Measurements from ENCODE around the gene SLC25A21.

Gene SLC25A21

DNA sequence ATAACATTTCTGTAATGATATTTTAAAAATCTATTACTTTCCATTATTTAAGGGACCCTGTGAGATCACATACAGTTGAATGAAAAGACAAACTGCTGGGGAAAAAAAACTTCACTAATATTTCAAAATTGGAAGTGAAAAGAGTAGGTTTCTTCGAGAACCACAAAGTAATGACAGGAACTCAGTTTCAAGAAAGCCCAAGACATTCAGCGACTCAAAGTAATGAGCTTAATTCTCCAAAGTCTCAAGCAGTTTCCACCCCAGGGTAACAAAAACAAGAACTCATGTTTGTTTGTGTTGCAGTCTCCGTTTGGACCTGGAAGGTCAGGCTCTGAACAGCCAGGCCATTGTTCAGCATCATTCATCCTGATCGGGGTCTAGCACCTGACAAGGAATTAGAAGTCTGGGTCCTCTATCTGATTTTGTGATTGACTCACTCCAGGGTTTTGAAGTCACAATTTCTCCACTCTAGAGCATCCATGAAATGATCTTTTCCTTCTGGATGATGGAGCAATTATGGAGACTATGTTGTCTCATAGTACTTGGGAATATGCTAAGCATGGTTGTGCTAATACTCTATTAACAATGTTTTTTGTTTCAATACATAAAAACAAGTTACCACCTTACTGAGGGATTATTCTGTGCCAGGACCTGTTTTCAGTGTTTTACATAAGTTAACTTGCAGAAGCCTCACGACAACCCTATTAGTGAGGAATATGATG is 126.9 kb downstream of the SLC25A21 start:
- Mint-ChIP-seq H3K9me3 (no peaks in the 10 kb centered on the region), H3K27me3 (no peaks in the 10 kb centered on the region), H3K27ac (no peak overlapping the region), H3K4me1 (no peaks in the 10 kb centered on the region), H3K4me3 (no peak overlapping the region), H3K36me3 (no peaks in the 10 kb centered on the region)
- DNase-seq, result no peak
- CTCF ChIA-PET, result no interaction called here

DNA sequence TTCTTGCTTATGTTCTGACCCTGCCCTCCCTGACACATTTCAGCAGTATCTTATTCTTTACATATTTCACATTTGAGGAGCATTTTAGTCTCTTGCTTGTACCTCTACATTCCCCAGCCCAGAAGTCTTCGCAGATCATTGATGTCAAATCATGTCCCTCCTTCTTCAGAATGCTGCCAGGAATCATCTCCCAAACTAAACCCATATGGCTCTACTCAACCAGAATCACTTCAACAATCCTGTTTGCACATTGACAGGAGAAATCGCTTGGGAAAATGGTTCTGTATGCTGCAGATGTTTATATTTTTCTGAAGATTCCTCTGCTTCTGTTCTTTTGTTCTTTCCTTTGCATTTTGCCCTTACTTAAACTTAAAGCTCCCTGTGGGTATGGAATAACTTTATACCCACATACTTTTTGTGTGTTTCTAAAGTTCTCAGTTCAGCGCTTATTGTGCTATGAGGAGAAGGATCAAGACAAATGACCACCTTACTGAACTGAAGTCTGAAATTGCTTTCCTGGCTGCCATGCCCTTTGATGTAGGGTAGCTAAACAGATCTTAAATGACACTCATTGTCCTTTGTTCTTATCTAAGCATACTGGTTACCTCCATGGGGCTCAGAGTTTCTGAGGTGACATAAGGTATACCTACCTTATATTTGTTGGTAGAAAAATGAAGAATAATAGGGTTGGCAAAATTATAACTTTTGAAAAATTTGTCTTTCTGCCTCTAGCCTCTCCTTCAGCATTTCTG is 134.6 kb downstream of the SLC25A21 start:
- H3K27ac Mint-ChIP-seq, result no peak overlapping the region
- no peak for DNase-seq
- CTCF ChIA-PET, result no interaction called here
- H3K36me3 Mint-ChIP-seq, result no peaks in the 10 kb centered on the region
- H3K4me3 Mint-ChIP-seq, result no peak overlapping the region
- peaks cover 4% of the 10 kb centered on the region for H3K9me3 Mint-ChIP-seq
- H3K27me3 Mint-ChIP-seq, result no peaks in the 10 kb centered on the region
- no peaks in the 10 kb centered on the region for H3K4me1 Mint-ChIP-seq

DNA sequence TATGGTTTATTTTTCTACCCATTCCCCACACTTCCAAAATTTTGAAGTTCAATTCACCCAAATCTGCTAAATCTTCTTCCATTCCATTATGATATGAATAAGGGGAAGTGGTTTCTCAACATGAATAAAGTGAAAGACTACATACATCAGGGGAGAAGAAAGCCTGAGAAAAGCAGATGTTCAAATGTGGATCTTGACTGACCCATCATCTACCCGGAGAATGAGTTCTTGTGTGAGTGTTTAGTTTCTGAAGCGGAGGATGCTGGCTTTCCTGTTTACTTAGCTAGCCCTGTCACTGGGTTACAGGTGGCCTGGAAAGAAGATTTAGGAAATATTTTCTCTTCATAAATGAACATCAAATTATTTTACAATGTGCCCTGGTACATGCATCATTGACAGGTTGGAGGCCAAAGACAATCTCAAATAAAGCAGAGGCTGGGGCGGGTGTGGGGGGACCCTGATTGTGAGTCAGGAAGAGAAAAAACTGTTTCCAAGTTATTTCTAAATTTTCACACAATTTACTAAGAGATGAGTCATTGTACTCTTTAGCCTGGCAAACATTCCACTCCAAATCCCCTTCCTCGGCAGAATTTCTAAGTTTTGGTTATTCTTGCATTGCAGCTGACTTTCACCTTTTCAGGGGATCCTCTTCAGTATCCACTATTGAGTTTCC is 135.6 kb downstream of the SLC25A21 start:
- Mint-ChIP-seq H3K4me3 (no peak overlapping the region), H3K9me3 (peaks cover 4% of the 10 kb centered on the region), H3K36me3 (no peaks in the 10 kb centered on the region), H3K27me3 (no peaks in the 10 kb centered on the region), H3K27ac (no peak overlapping the region), H3K4me1 (no peaks in the 10 kb centered on the region)
- CTCF ChIA-PET, result no interaction called here
- DNase-seq, result no peak

DNA sequence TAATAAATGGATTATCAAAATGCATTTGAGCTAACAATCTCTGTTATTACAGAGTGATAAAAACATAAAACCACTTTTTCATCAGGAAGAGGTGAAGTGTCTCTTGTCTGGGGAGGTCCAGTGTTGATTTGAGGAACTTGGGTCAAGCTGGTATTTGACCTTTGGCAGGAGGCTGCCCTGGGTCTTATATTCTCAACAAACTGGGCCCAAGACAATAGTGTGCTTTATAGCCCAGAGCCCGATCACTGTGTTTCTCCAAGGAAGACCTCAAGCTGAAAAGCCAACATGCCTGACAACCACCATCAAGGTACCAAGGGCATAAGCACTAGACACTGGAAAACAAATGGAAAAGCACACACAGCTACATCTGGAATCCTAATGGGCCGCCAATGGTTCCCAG is 137.0 kb downstream of the SLC25A21 start:
- H3K27me3 Mint-ChIP-seq, result no peaks in the 10 kb centered on the region

DNA sequence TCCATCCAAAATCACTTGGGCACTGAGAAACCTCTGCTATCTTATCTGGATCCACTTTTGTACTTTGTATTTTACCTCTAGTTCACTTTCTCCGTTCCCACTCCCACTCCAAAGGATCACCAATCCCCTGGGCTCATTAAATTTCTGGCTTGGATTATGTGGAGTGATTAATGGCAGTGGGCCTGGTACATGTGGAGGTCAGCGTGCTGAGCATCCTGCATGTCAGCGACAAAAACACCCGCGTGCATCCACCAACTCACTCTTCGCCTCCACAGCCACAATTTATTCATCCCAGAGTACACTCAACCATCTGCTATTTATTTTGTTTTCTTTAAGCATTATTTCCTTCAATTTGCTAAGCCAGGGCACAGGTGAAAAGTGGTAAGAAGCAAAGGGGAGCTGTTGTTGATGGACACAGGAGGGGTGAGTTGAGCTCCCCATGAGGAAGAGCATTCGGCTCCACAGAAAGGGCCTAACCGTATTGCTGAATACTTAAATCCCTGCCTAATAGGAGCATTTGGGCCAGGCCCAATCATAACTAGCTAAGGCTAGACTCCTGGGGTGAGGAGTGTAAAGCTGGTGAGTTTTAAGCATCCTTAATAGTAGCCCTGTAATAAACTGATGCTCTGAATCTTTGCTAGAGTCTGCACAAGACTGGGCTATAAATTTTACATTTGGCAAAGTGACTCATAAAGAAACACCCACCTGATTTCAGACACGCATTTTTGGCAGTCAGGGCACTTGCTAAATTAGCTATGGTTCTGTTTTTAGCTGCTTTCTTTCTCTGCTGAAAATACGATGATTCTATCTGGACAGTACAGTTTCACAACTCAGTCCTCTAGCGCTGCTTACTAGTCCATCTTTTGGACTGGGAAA is 137.8 kb downstream of the SLC25A21 start:
- no peak for DNase-seq

More for the DNA sequence above, 137.0 kb downstream of the SLC25A21 start:
- Mint-ChIP-seq H3K4me3 (no peak overlapping the region), H3K9me3 (peaks cover 4% of the 10 kb centered on the region), H3K4me1 (no peaks in the 10 kb centered on the region), H3K36me3 (no peaks in the 10 kb centered on the region), H3K27ac (no peak overlapping the region)
- CTCF ChIA-PET, result no interaction called here
- no peak for DNase-seq

DNA sequence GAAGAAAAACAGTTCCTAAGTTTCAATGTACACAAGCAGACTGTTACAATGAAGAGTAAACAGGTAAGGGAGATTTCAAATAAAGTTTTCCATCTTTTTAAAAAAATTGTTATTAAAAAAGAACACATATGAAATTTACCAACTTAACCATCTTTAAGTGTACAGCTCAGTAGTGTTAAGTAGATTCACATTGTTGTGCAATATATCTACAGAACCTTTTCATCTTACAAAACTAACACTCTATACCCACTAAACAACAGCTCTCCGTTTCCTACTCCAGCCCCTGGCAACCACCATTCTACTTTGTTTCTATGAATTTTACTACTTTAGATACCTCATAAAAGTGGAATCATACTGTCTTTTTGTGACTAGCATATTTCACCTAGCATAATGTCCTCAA is 139.5 kb downstream of the SLC25A21 start:
- no peaks in the 10 kb centered on the region for H3K27me3 Mint-ChIP-seq
- H3K9me3 Mint-ChIP-seq, result no peaks in the 10 kb centered on the region
- CTCF ChIA-PET, result no interaction called here

More for the DNA sequence above, 137.8 kb downstream of the SLC25A21 start:
- Mint-ChIP-seq H3K4me1 (no peaks in the 10 kb centered on the region), H3K27ac (no peak overlapping the region), H3K9me3 (peaks cover 4% of the 10 kb centered on the region), H3K4me3 (no peak overlapping the region), H3K36me3 (no peaks in the 10 kb centered on the region), H3K27me3 (no peaks in the 10 kb centered on the region)
- CTCF ChIA-PET, result no interaction called here

DNA sequence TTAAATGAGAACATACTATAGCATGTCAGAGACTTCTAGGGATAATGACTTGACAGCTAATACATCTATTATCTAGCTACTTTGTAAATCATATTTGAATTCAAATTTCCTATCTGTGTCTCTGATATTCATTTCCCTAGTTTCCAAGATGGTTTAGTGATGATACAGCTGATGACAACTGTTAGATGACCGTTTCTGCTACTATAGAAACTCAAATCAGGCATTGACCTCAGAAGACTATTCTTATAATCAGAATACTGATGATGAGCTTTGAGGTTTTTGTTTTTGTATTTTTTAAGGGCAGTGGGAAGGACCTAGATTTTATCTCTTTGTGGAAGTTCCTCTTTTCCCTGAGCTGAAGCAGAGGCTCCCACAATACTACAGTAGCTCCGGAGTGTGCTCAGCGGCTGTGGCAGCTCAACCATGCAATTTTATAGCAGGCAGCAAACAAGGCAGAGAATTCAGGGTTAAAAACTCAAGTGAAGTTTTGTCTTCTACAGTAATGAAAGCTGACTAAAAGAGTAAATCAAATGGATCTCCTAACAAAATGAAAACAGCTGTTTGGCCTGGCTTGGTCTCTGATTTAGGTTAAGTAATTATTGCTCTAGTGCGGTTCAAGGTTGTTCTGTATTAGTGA is 145.1 kb downstream of the SLC25A21 start:
- H3K36me3 Mint-ChIP-seq, result no peaks in the 10 kb centered on the region
- no peak overlapping the region for H3K4me3 Mint-ChIP-seq
- peaks cover 4% of the 10 kb centered on the region for H3K9me3 Mint-ChIP-seq
- DNase-seq, result no peak
- no peaks in the 10 kb centered on the region for H3K27me3 Mint-ChIP-seq
- CTCF ChIA-PET, result no interaction called here
- H3K27ac Mint-ChIP-seq, result no peak overlapping the region
- H3K4me1 Mint-ChIP-seq, result no peaks in the 10 kb centered on the region

More for the DNA sequence above, 139.5 kb downstream of the SLC25A21 start:
- no peak overlapping the region for H3K4me3 Mint-ChIP-seq
- H3K4me1 Mint-ChIP-seq, result no peaks in the 10 kb centered on the region
- no peaks in the 10 kb centered on the region for H3K36me3 Mint-ChIP-seq
- DNase-seq, result no peak
- H3K27ac Mint-ChIP-seq, result no peak overlapping the region

DNA sequence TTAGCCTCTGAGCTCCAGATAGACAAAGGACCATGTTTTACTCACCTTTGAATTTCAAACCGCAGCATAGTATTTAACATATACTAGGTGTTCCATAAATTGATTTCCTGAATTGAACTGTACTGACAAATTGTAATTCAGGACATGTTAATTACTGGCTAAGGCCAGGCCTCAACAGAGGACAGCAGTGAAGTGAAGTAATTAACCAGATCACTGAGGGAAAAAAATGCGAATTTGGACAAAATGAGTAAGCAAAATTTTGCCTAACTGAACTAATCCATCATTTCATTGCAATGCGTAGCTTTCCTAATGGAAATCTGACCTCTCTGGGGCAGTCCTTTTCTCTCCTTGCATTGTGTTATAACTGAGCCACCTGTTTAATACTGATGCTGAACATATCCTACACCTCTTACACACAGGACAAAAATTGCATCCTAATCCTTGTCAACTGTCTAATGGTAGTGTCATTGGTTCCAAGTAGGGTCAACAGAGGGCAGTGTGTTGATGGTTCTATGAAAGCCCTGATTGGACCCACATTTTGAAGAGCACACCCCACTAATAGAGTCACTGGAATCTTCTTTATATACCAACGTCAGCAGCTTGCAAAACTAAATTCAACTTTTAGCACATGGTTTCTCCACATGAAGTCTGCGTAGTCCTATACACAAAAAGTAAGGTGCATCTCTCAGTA is 148.4 kb downstream of the SLC25A21 start:
- peaks cover 4% of the 10 kb centered on the region for H3K9me3 Mint-ChIP-seq
- CTCF ChIA-PET, result no interaction called here
- no peak overlapping the region for H3K27ac Mint-ChIP-seq
- no peak for DNase-seq
- H3K27me3 Mint-ChIP-seq, result no peaks in the 10 kb centered on the region
- no peaks in the 10 kb centered on the region for H3K4me1 Mint-ChIP-seq
- H3K4me3 Mint-ChIP-seq, result no peak overlapping the region
- no peaks in the 10 kb centered on the region for H3K36me3 Mint-ChIP-seq

DNA sequence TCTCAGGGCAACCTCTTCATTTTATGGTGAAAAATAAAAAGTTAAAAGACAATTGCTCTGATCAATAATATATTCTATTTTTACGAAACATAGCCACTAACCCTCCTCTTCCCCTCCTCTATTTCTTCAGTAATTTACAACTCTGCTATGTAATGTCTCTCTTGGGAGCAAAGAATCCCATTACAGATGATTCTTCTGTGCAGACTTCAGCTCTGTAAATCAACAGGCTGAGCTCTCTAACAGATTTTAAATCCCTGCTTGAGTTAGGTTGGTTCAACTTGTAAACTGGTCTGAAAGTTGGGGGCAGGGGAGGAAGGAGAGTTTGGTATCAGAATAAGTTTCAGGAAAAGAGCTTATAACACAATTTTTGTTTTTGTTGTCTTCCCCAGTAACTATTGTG is 151.0 kb downstream of the SLC25A21 start:
- CTCF ChIA-PET, result no interaction called here
- no peaks in the 10 kb centered on the region for H3K4me1 Mint-ChIP-seq
- H3K27ac Mint-ChIP-seq, result no peak overlapping the region
- DNase-seq, result no peak
- no peaks in the 10 kb centered on the region for H3K36me3 Mint-ChIP-seq
- peaks cover 7% of the 10 kb centered on the region for H3K9me3 Mint-ChIP-seq
- no peaks in the 10 kb centered on the region for H3K27me3 Mint-ChIP-seq
- no peak overlapping the region for H3K4me3 Mint-ChIP-seq

DNA sequence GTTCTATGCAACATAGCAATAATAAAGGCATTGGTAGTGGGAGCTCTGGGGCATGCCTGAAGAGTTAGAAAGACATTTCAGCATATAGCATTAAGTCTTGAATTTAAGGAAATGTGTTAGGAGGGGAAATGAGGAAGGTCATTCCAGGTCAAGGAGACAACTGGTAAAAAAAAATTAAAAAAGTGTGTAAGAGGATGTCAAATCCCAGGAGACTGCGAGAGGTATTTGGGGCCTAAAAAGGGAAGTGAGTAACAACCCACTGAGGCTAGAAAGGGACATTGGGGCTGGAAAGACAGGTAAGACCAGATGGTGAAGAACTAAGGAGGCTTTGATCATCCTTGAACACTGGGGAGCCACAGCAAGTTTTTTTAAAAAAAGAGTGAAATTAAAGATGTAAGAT is 152.9 kb downstream of the SLC25A21 start:
- no peaks in the 10 kb centered on the region for H3K4me1 Mint-ChIP-seq
- H3K9me3 Mint-ChIP-seq, result peaks cover 5% of the 10 kb centered on the region
- DNase-seq, result no peak
- no peak overlapping the region for H3K27ac Mint-ChIP-seq
- H3K27me3 Mint-ChIP-seq, result no peaks in the 10 kb centered on the region
- no peak overlapping the region for H3K4me3 Mint-ChIP-seq
- CTCF ChIA-PET, result no interaction called here
- H3K36me3 Mint-ChIP-seq, result no peaks in the 10 kb centered on the region

DNA sequence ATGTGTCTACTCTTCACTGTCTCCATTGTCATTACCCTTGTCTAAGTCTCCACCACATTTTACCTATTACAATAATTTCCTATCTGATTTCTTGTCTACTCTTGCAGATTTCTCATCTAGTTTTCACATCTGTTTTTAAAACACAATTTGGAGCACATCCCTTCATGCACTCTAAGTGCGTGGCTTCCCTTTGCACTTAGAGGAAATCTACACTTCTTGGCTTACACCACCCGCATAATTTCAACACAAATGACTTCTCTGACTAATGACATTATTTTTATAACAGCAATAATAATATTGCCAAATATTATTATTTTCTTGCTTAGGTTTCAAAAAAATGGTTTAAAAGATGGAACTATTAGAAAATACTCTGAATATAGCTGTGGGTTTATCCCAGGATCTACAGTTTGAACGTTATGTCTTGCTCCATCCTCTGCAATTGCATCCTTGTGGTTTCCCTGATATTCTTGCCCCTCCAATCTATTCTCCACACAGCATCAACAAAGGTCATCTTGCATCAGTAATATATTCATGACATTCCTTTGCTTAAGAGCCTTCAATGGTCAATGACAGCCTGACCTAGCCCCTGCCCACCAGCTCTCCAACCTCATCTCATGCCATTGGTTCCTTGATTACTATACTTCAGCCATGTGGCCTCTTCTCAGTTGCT is 153.7 kb downstream of the SLC25A21 start:
- CTCF ChIA-PET, result no interaction called here
- H3K4me3 Mint-ChIP-seq, result no peak overlapping the region
- H3K36me3 Mint-ChIP-seq, result no peaks in the 10 kb centered on the region
- H3K4me1 Mint-ChIP-seq, result no peaks in the 10 kb centered on the region
- DNase-seq, result no peak
- H3K9me3 Mint-ChIP-seq, result peaks cover 3% of the 10 kb centered on the region
- no peak overlapping the region for H3K27ac Mint-ChIP-seq
- no peaks in the 10 kb centered on the region for H3K27me3 Mint-ChIP-seq

DNA sequence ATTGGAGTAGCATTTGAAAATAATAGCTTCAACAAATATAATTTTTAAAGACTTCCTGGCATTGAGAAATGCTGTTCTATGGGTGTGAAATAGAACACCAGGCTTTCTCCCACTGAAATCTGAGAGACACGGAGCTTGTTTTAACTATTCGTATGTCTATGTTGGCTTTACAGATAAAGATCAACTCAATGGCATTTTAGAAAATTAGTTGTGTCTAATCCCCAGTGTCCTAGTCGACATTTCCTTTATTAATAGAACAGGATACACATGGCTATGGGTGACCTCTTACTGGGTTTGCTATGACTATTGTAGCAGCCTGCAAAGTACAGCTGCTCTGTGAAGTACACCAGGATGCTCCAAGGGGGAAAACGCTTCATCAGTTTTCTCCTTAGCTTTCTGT is 159.3 kb downstream of the SLC25A21 start:
- no peaks in the 10 kb centered on the region for H3K27me3 Mint-ChIP-seq
- H3K4me3 Mint-ChIP-seq, result no peak overlapping the region
- peaks cover 2% of the 10 kb centered on the region for H3K9me3 Mint-ChIP-seq
- CTCF ChIA-PET, result no interaction called here
- H3K27ac Mint-ChIP-seq, result no peak overlapping the region
- DNase-seq, result no peak
- H3K4me1 Mint-ChIP-seq, result no peaks in the 10 kb centered on the region
- no peaks in the 10 kb centered on the region for H3K36me3 Mint-ChIP-seq

DNA sequence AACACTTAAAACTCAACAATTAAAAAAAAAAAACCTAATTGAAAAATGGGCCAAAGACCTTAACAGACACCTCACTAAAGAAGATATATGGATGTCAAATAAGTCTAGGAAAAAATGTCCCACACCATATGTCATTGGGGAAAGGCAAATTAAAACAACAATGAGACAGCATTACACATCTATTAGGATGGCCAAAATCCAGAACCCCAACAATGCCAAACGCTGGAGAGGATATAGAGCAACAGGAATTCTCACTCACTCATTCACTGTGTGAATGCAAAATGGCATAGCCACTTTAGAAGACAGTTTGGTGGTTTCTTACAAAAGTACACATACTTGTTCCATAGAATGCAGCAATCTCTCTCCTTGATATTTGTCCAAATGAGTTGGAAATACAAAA is 173.7 kb downstream of the SLC25A21 start:
- H3K27me3 Mint-ChIP-seq, result no peaks in the 10 kb centered on the region
- H3K27ac Mint-ChIP-seq, result no peak overlapping the region
- H3K9me3 Mint-ChIP-seq, result no peaks in the 10 kb centered on the region
- H3K4me1 Mint-ChIP-seq, result no peaks in the 10 kb centered on the region
- CTCF ChIA-PET, result no interaction called here
- no peak for DNase-seq
- no peak overlapping the region for H3K4me3 Mint-ChIP-seq
- no peaks in the 10 kb centered on the region for H3K36me3 Mint-ChIP-seq
